Psoas muscle (tissue), 8 donors: ENCODE measurements around the gene ELL. TPM values are rescaled to one million over a fixed set of nuclear protein-coding genes. Genes with fewer than 3 reads are reported as not detected.
"Not testable (repeated sequence)": the region's sequence is repeated elsewhere in the genome, so short reads cannot be mapped to it uniquely, and the experiment has no call there.

Experiments
- ATAC-seq, 4 donors: fragments of 200-7000 bp; cut with Tn5 transposase; one replicate each; pipeline ENCODE4 v1.9.1; 2020; ENCODE audit warnings: moderate library complexity in 3 of 4, mild to moderate bottlenecking in 2 of 4
- DNase-seq, 2 donors: peaks; one replicate each; pipeline ENCODE4 v3.0.0-alpha.2; 2020
- H3K27ac ChIP-seq: fragments of 200-600 bp; one replicate; pipeline ENCODE4 v1.8.0; 2022
- H3K27me3 ChIP-seq, 3 donors: fragments of 200-600 bp in 1 of 3; one replicate each; pipeline versions ENCODE4 v1.6.1 to v1.8.0; 2013 to 2022; ENCODE audit warnings: low read length in 2 of 3, mild to moderate bottlenecking in 2 of 3, moderate library complexity in 1 of 3; ENCODE audit not compliant: insufficient read depth in 3 of 3
- H3K36me3 ChIP-seq, 2 donors: fragments of 200-600 bp in 1 of 2; one replicate each; pipeline versions ENCODE4 v1.6.1 to v1.8.0; 2013 to 2022; ENCODE audit warnings: low read depth in 1 of 2, mild to moderate bottlenecking in 1 of 2, moderate library complexity in 1 of 2; ENCODE audit not compliant: insufficient read depth in 1 of 2
- H3K4me1 ChIP-seq: fragments of 200-600 bp; one replicate; pipeline ENCODE4 v1.8.0; 2022
- H3K4me3 ChIP-seq: fragments of 200-600 bp; one replicate; pipeline ENCODE4 v1.8.0; 2022; ENCODE audit warnings: mild to moderate bottlenecking
- H3K9me3 ChIP-seq: fragments of 200-600 bp; one replicate; pipeline ENCODE4 v1.8.0; 2022
- WGBS, 3 donors: extraction: QIAGEN DNeasy Blood & Tissue Kit; methylation state at CpG; one replicate each; pipeline versions ENCODE4 v1.1.6 to v1.1.7; 2013; 5-methylcytosine and 5-hydroxymethylcytosine counted together
- intact Hi-C, 2 donors: fragments of 100-400 bp; cut with DNase I; formaldehyde crosslinking; loops; one replicate each; pipeline versions ENCODE4 v1.11.0 to v1.14.2; 2022
- polyA plus RNA-seq, 3 donors: library from polyadenylated mRNA; stranded (reverse); fragments of 200-250 nt; gene quantifications; one replicate each; pipeline ENCODE4 v1.2.3, GENCODE V29; 2013
- total RNA-seq, 4 donors: library from RNA; stranded (reverse); fragmentation: NEBNext Ultra II Directional in 2 of 4; extraction: Animal tissue kit (Norgen Biotek cat#: 25700) in 2 of 4; gene quantifications; one replicate each; pipeline versions ENCODE4 v1.2.1 to v1.2.4, GENCODE V29; 2021 to 2023
- TF ChIP-seq, protein P1 (sequence below): fragments of 200-600 bp; IDR thresholded peaks from one replicate; pipeline ENCODE4 v1.8.0; 2022; ENCODE audit warnings: antibody characterized with exemption
- donor health status: healthy with polysubstance abuse.
- donor health status: DM: no; HTN: no; CAD: no; lungs with moderate emphysema.
- donor health status: Bipolar disorder and iron deficiency.
- donor health status: healthy.
- donor health status: DM: yes; HTN: yes; CAD: no.
- donor health status: DM: no; HTN: no; CAD: no.
- donor health status: DM: no; HTN: no; CAD: no.
- donor health status: DM: yes; HTN: yes; CAD: no.

The ELL gene
- total and polyA plus RNA-seq, 7 donors, result 7.5 to 40.2 (median 17.5) TPM

DNA sequence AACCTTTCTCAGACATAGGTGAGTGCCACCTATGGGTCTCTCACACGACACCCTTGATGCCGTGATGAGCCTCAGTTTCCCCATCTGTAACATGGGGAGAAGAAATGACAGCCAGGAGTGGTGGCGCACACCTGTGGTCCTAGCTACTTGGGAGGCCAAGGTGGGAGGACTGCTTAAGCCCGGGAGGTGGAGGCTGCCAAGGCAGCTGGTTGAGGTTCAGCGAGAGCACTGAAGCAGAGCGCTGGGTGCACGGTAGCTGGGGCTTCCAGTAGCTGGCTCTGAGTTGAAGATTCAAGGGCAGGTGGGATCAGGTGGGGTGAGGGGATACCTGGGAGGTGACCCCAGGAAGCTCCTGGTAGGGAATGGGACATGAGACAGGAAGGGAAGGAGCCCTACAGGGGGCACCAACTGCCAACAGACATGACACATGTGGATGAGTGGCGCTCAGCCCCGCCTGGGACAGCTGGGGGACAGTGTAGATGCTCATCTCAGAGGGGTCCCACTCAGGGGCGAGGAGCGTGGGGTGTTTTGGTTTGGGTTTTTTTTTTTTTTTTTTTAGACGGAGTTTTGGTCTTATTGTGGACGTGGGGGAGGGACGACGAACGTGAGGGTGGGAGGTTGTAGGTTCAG lies 109.1 kb downstream of the ELL start:
- intact Hi-C loops, result loop anchor here (5.0 to 10.0 kb wide), 4 partner anchors 65 to 205 kb away; partner anchors contain the start of gene PDE4C (in 1 of the 2)
- TF ChIP-seq, protein P1, sequence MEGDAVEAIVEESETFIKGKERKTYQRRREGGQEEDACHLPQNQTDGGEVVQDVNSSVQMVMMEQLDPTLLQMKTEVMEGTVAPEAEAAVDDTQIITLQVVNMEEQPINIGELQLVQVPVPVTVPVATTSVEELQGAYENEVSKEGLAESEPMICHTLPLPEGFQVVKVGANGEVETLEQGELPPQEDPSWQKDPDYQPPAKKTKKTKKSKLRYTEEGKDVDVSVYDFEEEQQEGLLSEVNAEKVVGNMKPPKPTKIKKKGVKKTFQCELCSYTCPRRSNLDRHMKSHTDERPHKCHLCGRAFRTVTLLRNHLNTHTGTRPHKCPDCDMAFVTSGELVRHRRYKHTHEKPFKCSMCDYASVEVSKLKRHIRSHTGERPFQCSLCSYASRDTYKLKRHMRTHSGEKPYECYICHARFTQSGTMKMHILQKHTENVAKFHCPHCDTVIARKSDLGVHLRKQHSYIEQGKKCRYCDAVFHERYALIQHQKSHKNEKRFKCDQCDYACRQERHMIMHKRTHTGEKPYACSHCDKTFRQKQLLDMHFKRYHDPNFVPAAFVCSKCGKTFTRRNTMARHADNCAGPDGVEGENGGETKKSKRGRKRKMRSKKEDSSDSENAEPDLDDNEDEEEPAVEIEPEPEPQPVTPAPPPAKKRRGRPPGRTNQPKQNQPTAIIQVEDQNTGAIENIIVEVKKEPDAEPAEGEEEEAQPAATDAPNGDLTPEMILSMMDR, result no peak
- 64 to 75% (median 70%) methylated on average over 16 of the region's 16 CpGs for WGBS, 3 donors

DNA sequence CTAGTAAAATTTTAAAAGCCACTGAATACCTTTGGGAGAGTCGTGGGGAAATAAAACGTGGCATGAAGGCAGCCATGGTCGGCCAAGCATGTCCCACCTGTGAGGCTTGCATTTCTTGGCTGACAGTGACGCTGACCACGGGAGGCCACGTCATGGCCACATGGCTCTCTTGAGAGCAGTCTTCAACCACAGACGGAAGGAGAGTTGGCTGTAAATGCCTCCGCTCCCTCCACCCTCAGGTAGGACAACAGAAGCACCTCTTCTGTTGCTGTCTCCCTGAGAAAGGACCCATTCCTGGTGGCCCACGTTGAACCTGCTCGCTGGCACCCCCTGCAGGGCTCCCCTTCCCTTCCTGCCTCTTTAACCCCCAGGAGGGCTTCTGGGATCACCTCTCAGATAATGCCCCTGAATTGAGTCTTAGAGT lies 113.8 kb downstream of the ELL start:
- ATAC-seq, result peak in 3 of 4 donors; percentile 31 to 42 (median 35)
- intact Hi-C loops, result no loop called here
- WGBS, 3 donors, result 29 to 46% (median 39%) methylated on average over 10 of the region's 10 CpGs

More for the DNA sequence above, 109.1 kb downstream of the ELL start:
- peaks cover 4% of the 10 kb centered on the region for H3K4me1 ChIP-seq
- ATAC-seq, result no peak
- H3K9me3 ChIP-seq, result no peaks in the 10 kb centered on the region
- no peak overlapping the region for H3K4me3 ChIP-seq
- H3K27ac ChIP-seq, result no peak overlapping the region
- peaks cover 0 to 7% (median 0%) of the 10 kb centered on the region in 3 donors for H3K27me3 ChIP-seq
- no peak for DNase-seq
- H3K36me3 ChIP-seq, result no peaks in the 10 kb centered on the region

DNA sequence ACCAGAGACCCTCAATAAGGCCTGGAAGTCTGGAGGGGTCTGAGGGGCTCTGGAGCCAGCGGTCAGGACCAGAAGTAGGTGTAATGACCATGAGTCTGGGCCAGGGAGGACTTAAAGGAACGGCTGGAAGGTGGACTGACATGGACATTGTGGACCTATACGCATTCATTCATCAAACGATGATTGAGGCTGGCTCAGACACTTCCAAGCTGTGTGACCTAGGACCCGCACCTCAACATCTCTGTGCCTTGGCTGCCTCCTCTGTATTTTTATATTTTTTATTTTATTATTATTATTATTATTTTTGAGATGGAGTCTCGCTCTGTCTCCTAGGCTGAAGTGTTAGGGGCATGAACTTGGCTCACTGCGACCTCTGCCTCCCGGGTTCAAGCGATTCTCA lies 115.1 kb downstream of the ELL start:
- Histone ChIP-seq H3K9me3 (no peaks in the 10 kb centered on the region), H3K36me3 (no peaks in the 10 kb centered on the region), H3K4me3 (no peak overlapping the region), H3K27ac (no peak overlapping the region), H3K4me1 (no peaks in the 10 kb centered on the region), H3K27me3 (no peaks in the 10 kb centered on the region)
- no peak for DNase-seq
- 85 to 94% (median 90%) methylated on average over 9 of the region's 9 CpGs for WGBS, 3 donors
- intact Hi-C loops, result no loop called here
- ATAC-seq, result no peak
- TF ChIP-seq, protein P1, result no peak

More for the DNA sequence above, 113.8 kb downstream of the ELL start:
- no peaks in the 10 kb centered on the region for H3K36me3 ChIP-seq
- no peak overlapping the region for H3K4me3 ChIP-seq
- no peak overlapping the region for H3K27ac ChIP-seq
- DNase-seq, result peak in 1 of 2 donors; percentile 66
- H3K4me1 ChIP-seq, result no peaks in the 10 kb centered on the region
- TF ChIP-seq, protein P1, result peak; percentile 28
- no peaks in the 10 kb centered on the region for H3K9me3 ChIP-seq
- H3K27me3 ChIP-seq, result peaks cover 0 to 1% (median 0%) of the 10 kb centered on the region in 3 donors

DNA sequence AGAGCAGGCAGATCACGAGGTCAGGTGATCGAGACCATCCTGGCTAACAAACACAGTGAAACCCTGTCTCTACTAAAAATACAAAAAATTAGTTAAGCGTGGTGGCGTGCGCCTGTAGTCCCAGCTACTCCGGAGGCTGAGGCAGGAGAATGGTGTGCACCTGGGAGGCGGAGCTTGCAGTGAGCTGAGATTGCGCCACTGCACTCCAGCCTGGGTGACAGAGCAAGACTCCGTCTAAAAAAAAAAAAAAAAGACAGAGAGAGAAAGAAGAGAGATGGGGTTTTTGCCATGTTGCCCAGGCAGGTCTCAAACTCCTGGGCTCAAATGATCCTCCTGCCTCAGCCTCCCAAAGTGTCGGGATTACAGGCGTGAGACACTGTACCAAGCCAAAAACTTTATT lies 116.1 kb downstream of the ELL start:
- 86 to 94% (median 92%) methylated on average over 10 to 11 of the region's 11 CpGs for WGBS, 3 donors

DNA sequence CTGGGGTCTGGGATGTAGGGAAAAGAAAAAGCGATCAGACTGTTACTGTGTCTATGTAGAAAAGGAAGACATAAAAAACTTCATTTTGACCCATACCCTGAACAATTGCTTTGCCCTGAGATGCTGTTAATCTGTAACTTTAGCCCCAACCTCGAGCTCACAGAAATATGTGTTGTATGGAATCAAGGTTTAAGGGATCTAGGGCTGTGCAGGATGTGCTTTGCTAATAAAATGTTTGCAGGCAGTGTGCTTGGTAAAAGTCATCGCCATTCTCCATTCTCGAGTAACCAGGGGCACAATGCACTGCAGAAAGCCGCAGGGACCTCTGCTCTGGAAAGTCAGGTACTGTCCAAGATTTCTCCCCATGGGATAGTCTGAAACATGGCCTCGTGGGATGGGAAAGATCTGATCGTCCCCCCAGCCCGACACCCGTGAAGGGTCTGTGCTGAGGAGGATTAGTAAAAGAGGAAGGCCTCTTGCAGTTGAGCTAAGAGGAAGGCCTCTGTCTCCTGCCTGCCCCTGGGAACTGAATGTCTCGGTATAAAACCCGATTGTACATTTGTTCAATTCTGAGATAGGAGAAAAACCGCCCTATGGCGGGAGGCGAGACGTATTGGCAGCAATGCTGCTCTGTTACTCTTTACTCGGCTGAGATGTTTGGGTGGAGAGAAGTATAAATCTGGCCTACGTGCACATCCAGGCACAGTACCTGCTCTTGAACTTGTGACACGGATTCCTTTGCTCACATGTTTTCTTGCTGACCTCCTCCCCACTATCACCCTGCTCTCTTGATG lies 119.2 kb downstream of the ELL start:
- H3K27ac ChIP-seq, result not testable (repeated sequence)
- 71 to 82% (median 74%) methylated on average over 17 to 18 of the region's 18 CpGs for WGBS, 3 donors
- intact Hi-C loops, result loop anchor here in 1 of 2 donors (5.0 kb wide), 1 partner anchor 45 kb away; no protein-coding TSS in a partner anchor

More for the DNA sequence above, 116.1 kb downstream of the ELL start:
- H3K4me1 ChIP-seq, intact Hi-C loops, H3K36me3 ChIP-seq, H3K9me3 ChIP-seq, ATAC-seq, H3K27ac ChIP-seq, DNase-seq, H3K4me3 ChIP-seq, H3K27me3 ChIP-seq: not testable (repeated sequence)

More for the DNA sequence above, 119.2 kb downstream of the ELL start:
- ATAC-seq, H3K36me3 ChIP-seq, H3K9me3 ChIP-seq, H3K4me1 ChIP-seq, DNase-seq, H3K27me3 ChIP-seq, H3K4me3 ChIP-seq: not testable (repeated sequence)
